CD4-positive, alpha-beta T cell treated with Interleukin-15 for 1 hour (primary cell): ENCODE results near the gene PBX3.

Experiments used
- DNase-seq: peaks from one replicate; pipeline ENCODE4 v3.0.0-alpha.2; 2020

The PBX3 gene

GRCh38 chr9:126000731-126001580 lies 253.8 kb downstream of the PBX3 start:
- DNase-seq = no peak

GRCh38 chr9:126001581-126002225 lies 254.5 kb downstream of the PBX3 start:
- no peak for DNase-seq

GRCh38 chr9:126002476-126003350 lies 255.5 kb downstream of the PBX3 start:
- no peak for DNase-seq

- no peak for DNase-seq
These were observed 261.9 kb downstream of the PBX3 start for GRCh38 chr9:126009047-126009446.

- no peak for DNase-seq
These were observed 267.6 kb downstream of the PBX3 start for GRCh38 chr9:126014726-126015125.

GRCh38 chr9:126015424-126015823 lies 268.3 kb downstream of the PBX3 start:
- no peak for DNase-seq

GRCh38 chr9:126016579-126017290 lies 269.6 kb downstream of the PBX3 start:
- DNase-seq = no peak
